HG03439 (cell line): Measurements from ENCODE around the gene PSMB5.

Source experiments
- ATAC-seq: cut with Tn5 transposase; IDR thresholded peaks from one replicate; pipeline ENCODE4 v1.9.1; 2021; ENCODE audit warnings: mild to moderate bottlenecking, moderate library complexity; ENCODE audit not compliant: unreplicated experiment

The PSMB5 gene

DNA sequence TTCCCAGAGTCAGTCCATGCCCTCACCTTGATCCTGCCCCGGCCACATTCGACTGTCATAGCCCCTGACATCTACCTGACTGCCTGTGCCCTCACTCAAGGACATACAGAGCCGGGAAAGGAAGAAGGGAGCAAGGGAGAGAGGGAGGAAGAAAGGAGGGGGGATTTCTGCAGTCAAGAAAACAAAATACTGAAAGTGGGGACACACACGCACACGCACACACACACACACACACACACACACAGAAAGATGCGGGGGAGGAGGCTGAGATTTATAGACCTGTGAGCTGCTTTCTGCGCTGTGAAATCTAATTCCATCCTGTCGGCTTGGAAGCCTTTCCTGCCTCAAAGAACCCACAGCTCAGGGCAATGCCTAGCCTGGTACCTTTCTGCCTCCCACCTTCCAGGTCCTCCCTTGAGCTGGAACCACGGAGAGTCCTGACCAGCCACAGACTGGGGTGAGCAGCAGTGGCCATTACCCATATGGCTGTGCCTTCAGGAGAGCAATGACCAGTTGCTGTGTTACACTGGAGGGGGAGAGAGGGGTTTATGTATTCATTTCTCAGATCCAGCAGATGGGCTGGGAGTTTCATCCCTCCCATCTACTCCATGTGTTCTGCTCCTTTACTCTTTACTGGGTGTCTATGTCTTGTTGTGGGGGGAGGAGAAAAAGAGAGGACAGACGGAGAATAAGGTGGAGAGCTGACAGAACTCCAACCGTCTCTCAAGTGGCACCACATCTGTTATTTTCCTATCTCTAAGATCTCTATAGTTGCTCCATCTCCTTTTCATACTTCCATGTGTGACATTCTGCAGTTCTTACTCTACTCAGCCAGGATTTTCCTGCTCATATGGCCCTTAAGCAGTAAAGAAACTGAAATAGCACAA lies 37.7 kb downstream of the PSMB5 start:
- ATAC-seq = no peak

DNA sequence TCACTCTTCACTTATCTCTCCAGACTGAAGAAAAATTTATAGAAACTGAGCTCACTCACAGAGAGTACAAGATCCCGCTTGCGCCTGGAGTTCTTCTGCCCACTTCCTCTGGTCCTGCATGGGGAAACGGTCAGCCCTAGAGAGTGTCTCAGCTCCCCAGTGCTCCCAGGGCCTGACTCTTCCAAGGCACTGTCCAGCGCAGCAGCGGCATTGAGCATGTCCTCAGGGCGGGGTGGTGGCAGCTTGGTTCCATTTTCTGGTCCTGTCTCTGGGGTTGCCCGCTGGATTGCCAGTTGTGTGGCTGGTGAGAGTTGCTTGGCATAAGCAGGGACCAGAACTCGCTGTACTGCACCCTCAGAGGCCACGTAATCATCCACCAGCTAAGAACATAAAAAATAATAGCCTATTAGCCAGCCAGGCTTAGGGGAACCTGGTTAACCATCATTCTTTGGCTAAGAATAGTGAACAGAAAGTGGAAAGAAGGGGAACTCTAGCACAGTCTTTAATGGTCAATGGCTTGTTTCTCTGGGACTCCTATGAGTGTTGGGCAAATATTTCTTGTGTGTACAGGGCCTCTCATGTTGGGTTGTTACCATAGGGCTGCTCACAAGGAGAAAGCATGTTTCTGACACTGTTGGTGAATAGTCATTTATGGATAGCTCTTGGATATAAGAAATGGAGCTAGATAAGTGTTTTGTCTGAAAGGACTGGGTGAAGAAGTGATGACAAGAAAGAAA lies 38.6 kb downstream of the PSMB5 start:
- ATAC-seq = no peak

DNA sequence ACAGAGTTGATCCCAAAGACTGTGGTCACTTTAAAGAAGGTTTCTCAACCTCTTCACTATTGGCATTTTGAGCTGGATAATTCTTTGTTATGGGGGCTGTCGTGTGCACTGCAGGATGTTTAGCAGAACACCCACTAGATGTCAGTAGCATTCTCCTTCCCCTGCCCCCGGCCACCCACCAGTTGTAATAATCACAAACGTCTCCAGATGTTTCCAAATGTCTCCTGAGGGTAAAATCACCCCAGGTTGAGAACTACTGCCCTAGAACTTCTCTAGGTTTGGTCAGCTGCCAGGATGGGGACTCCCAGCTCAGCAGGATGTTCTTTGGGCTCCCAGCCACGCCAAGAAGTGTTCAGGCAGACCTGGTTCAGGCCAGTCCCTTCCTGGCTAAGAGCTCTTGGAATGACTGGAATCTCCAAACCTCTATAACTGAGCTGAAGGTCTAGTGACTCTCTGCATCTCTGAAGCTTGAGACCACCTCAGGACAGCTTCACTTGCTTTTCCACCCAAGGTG lies 39.9 kb downstream of the PSMB5 start:
- ATAC-seq = no peak

DNA sequence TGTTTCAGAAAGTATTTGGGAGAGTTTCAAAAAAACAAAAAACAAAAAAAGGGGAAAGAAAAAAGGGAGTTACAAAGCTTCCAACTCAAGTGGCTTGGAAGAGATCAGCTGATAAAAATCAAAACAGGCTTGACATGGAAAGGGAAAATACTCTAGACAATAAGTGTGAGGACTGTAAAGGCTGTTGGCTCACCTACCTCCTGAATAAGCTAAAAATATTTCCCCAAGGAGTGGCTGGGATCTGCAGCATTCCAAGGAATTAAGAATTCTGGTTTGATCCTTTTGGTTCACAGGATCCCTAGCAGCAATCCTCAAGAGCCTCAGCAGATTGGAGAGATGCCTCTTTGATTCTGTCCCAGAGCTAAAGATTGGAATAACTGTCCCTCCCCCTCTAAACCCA lies 41.2 kb downstream of the PSMB5 start:
- no peak for ATAC-seq

DNA sequence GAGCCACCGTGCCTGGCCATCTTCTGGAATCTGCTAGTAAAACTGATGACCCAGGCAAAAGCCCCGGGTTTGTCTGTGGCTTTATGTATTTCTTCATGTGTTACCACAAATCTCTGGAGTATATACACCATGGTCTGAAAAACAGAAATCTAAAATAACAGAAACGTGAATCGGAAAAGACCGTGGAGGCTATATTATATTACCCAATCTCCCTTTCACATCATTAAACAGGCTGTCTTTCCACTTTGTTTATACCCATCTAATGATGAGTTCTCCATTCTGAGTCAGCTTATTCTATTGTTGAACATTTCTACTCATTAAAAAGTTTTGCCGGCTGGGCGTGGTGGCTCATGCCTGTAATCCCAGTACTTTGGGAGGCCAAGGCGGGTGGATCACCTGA lies 42.8 kb downstream of the PSMB5 start:
- ATAC-seq = no peak

DNA sequence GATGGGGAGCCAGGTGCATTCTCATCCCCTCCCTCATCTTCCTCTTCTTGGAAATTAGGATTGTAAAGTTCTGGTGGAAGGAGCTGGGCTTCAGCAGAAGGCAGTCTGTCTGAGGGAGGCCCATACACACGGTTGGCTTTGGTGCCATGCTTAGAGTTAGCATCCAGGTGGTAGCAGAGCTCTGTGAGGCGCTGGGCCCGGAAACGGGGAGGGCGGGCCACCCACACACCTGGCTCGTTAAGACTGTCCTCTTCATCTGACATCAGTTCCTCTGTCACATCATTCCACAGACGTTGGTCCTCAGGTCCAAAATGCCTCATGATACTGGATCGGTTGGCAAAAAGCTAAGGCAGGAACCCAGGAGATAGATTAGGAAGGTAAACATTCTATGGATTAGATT lies 47.4 kb downstream of the PSMB5 start:
- ATAC-seq = no peak

DNA sequence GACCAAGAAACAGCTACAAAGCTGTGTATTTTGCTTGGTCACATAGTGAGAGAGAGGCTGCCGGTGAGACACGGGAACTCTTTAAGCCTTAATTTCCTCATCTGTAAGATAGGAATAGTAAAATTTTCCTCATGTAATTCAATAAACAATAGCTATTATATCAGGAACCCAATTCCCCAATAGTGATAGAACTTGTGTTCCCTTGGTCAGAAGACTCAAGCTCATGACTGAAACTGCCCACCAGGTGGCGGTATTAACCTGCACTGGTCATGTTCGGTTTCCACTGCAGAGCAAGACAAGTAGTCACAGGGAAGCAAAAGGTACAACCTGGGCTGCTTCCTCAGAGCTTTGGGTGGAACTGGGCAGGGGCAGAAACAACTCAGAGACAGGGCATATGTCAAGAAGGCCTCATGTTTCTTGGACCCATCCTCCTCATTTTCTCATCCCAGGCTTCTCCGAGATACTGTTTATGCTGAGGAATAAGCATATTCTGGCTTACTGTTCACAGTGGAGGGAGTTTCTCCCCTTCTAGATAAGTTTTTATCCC lies 48.1 kb downstream of the PSMB5 start:
- no peak for ATAC-seq

DNA sequence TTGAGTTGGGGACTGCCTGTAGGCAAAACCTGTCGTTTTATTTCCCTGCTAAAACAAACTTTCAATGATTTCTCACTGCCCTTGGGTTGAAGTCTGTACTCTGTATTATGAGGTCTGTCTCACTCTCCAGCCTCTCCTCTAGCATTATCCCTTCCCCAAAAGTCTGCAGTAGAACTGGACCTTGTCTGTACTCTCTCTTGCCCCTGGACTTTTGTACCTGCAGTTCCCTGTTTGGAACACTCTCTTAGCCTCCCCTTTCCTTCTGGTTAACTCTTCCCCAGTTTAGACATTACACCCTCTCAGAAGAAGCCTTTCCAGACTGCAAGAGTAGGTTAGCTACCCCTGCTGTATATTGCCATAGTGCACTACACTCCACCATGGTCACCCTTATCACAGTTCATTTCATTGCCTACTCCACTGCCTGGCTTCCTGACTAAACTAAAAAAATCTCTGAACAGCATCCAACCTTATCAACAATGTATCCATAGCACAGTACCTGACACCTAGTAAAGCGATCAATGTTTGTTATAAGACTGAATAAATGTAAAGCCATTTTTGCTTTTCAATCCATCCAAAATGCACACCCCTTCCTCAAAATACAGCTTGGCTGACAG lies 48.7 kb downstream of the PSMB5 start:
- ATAC-seq = no peak

DNA sequence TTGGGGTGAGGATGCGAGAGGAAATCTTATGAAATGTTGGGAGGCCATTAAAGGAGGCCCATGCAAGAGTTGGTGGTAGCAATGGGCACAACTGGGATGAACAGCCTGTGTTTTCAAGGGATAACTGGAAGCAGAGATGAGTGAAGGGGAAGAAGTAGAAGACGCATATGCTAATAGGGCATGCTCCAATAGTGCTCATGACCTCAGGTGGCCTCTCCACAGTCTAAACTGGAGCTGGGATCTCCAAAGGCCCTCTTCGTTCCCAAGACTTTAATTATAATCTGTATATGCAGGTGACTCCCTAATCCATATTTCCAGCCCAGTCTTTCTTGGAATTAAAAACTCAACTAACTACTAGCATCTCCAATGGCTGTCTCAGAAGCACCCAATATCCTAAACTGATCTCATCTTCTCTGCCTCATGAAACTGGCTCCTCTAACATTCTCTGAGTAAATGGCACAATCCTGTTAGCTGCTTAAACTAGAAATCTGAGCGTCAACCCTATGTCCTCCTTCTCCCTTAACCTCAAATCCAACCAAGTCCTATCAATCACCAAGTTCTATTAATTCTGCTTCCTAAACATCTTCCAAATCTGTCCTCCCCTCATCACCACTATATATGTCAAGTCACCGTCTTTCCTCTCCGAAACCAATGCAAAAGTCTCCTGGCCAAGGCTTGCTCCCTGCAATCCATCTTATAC lies 49.6 kb downstream of the PSMB5 start:
- no peak for ATAC-seq

DNA sequence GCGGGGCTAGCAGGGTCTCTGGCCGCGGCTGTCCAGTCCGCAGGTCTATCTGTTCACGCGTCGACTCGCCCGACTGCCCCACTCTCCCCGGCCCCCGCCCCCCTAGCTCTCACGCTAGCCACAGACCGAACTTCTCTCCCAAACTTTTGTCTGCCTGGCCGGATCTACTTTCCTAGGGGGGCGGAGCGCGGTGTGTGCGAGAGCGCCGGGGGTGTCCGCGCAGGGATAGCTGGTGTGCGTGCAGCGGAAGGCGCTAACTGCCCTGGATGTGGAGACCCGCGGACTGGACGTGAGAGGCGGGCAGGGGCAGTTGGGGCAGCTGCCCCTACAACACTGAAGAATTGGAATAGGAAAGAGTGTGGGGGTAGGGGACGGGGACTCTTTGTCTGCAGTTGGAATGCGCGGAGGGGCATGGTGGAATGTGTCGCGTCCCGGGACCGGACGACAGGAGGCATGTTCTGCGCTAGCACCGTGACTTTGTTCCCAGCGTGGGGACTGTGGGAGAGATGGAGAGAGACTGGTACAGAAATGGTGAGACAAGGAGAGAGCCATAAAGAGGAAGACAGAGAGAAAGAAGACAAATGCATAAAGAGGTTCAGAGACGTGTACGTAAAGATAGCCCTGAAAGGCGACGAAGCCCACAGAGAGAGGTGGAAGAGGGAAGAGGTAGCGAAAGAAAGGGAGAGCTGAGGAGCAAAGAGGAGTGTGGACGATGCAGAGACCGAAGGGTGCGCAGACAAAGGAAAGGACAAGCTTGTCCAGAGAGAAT lies 52.0 kb downstream of the PSMB5 start, which contains the start of gene AJUBA:
Gene AJUBA (minus strand): TSS at position 75 of the 769 bp plus-strand sequence. CDS start 285 bp downstream, outside the sequence.
- no peak for ATAC-seq

DNA sequence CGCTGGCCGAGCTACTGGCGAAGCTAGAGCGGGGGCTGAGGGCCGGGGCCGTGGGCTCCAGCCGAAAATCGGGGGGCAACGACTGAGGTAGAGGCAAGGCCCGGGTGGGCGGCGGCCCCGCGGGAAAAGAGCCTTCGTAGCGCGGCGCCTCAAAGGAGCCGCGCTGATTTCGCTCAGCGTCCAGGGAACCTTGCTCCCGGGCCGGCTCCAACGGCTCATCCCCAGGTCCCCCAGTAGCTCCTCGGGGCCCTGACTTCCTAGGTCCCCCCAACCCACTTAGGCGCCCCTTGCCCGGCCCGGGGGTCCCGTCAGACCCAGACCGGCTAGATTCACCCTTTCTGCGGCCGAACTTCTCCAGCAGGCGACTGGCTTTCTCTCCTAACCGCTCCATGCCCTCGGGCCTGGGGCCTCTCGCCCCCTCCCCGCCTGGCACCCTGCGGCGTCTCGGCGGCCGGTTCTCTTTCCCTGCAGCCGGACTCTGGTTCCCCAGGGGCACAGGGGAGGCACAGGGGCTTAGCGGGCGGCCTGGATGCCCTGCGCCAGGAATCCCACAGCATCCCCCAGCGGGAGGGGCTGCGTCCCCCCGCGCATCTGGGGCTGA lies 52.7 kb downstream of the PSMB5 start:
- ATAC-seq = no peak

DNA sequence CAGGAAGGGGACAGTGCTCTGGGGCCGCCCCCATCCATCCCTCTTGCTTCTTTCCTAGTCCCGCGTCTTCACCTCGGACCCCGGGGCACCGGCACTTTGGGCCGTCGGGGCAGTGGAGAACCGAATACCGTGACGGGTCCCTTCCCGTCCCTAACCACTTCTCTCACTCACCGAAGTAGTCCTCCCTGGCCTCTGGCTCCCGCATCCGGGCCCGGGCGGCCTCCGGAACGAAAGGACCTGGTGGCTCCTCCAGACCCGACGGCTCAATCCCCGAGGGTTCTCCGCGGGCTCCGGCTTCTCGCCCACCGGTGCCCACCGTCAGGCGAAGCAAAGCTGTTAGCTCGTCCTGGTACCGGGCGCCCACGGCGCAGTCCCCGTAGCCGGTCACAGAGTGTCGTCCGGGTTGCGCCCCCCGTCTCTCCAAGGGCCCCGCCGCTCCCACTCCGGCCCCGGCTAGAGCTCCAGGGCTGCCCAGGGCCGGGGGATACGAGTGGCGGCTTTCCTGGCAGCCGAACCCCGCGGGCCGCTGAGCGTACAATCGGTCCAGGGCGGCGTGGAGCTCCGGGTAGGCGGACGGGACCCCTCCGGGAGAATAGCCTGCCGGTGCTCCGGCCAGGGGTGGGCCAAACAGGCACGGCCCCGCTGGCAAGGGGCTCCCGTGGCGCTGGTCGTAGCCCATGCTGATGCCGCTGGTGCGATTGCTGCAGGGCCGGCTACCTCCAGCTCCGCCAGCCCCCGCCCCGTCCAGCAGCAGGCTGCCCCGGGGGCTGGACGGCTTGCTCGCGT lies 53.4 kb downstream of the PSMB5 start:
- ATAC-seq = no peak

DNA sequence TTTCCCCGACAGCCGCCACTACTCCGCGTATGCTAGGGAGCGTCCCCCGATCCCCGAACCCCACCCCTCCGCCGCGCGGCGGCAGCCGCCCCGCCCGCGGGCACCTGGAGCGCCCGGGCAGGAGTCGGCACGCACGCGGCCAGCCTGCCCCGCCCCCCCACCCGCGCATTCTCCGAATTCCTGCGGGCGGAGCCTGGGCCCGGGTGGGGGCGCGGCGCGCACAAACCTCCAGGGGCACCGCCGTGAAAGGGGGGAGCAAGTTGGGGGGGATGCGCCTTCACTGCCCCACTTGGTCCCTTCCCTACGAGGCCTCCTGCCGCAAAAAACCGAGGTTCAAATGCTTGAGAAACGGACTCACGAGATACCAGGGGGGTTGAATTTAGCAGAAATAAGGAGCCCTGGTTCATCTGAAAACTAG lies 54.0 kb downstream of the PSMB5 start:
- no peak for ATAC-seq

DNA sequence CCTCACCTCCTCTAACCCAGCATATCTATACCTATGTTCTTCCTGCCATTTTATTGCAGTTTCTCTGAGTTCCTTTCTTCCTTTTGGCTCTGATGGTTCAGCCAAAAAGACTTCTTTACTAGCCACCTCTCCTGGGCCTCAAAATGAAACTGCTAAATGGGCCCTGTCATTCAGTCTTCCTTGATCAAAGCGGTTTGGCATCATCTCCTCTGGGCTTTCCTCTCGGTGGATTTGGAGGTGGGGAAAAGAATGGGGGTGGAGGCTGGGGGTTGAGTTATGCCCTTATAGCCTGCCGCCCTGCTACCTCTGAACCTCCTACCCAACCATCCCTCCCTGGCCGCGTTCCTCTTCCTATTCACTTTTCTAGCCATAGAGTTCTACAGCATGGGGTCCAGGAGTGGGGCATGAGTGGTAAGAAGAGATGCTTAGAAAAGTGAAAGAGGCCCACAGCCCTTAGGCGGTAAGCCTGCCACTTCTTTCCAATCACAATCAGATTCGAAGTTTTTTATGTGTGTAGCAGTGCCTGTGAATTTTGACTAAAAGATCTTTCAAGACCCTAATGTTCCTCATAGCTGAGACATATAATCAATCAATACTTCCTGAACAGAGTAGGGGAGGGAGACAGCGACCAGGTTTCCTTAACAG lies 54.8 kb downstream of the PSMB5 start:
- ATAC-seq = no peak

DNA sequence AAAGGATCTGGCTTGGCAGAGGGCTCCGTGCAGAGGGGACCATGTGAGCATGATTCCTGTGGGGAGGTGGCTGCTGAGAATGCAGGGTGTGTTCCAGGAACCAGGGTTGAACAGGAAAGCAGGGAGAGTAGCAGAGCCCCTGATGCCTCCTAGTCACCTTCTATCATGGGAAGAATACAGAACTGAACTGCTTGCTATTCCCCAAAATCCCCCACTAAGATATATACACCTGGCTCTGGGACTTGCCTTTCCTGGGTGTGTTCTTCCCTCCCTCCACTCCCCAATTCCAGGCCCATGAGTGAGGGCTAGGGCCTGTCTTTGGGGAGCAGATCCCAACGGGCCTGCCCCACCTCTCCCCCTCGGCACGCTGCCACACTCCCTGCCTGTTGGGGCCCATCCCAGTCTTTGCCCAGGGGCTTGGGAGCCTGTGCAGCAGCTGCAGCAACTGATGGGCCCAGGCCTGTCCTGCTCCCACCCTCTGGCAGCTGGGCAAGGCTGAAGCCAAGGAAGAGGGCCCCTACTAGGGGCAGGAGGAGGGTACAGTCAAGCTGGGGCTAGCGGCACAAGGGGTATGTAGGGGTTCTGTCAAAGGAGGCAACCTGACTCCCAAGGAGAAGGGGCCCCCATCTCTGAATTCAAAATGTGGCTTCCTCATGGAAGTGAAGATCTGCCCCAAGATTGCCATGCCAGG lies 55.6 kb downstream of the PSMB5 start:
- ATAC-seq = no peak

DNA sequence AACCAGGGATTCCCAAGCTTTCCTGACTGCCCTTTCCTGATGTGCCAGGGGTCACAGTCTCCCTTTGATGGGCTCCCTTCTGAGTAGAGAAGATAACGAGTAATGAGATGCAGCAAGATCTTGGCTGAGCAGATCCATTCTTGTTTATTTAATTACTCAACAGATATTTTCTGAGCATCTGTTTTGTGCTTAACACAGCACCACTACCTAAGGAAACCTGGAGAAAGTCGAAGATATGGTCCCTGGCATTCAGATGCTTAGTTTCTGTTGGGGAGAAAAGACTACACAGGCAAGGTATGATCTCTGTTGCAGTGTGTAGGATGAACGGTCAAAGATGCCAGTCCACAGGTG lies 56.2 kb downstream of the PSMB5 start:
- no peak for ATAC-seq

DNA sequence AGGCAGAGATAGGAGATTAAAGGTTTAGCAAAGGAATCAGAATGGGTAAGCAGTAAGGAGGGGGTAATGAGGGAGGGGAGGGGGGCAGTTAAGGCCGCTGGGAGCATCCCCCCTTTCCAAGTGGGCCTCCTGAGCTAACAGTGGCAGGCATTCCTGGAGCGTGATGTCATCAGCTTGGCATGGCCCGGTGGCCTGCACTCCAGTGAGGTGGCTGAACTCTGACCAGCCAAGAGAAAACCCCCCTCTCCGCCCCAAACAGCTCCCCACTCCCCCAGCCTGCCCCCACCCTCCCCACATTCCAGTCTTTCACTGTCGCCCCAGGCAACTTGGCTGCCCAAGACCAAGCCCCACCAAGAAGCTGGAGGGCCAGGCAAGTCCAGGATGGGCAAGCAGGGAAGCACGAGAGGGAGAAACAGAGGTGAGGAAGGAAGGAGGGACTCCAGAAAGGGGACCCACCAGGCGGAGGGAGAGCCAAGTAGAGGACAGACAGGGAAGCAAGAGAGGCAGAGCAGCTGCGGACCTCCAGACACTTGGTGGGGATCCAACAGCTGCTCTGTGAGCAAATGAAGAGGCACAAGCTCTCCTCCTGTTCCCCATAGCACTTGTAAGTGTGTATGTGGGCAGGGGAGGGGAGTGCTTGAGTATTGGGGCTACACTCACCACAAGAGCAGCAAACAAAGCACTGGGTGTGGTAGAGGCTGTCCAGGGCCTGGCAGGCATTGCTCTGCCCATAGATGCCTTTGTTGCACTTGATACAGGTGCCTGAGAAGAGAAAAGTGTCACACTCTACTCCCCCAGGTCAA lies 56.8 kb downstream of the PSMB5 start:
- ATAC-seq = no peak
